HEK293T (cell line): ENCODE measurements around the gene SORBS2.

Experiments
- CTCF ChIA-PET: fragments of 350-600 bp; formaldehyde crosslinking; extraction: SDS; loops from one replicate; lab custom pipeline; 2021; ENCODE audit warnings: antibody characterized with exemption, inconsistent platforms; lab: Yijun Ruan, JAX
- POLR2A ChIA-PET: fragments of 350-600 bp; formaldehyde crosslinking; extraction: SDS; loops from one replicate; lab custom pipeline; 2020; ENCODE audit warnings: antibody characterized with exemption, inconsistent platforms; lab: Yijun Ruan, JAX
- DNase-seq: peaks from one replicate; pipeline ENCODE4 v3.0.0; 2012; ENCODE audit warnings: mixed read lengths; ENCODE audit errors: extremely low spot score
- ARNT ChIP-seq: fragments of 450-650 bp; IDR thresholded peaks from 2 replicates; pipeline ENCODE4 v1.6.1; 2017; ENCODE audit warnings: mild to moderate bottlenecking
- BHLHE40 ChIP-seq: fragments of 450-650 bp; IDR thresholded peaks from 2 replicates; pipeline ENCODE4 v1.6.1; 2016; ENCODE audit warnings: mild to moderate bottlenecking, moderate library complexity, borderline replicate concordance
- CTBP1 ChIP-seq: fragments of 450-650 bp; IDR thresholded peaks from 2 replicates; pipeline ENCODE4 v1.6.1; 2016; ENCODE audit warnings: borderline replicate concordance
- ELF4 ChIP-seq: fragments of 450-650 bp; IDR thresholded peaks from 2 replicates; pipeline ENCODE4 v1.6.1; 2017; ENCODE audit warnings: antibody characterized with exemption
- FOXA1 ChIP-seq: fragments of 450-650 bp; IDR thresholded peaks from 2 replicates; pipeline ENCODE4 v1.6.1; 2016; ENCODE audit warnings: mild to moderate bottlenecking
- FOXK2 ChIP-seq: fragments of 450-650 bp; IDR thresholded peaks from 2 replicates; pipeline ENCODE4 v1.6.1; 2016; ENCODE audit warnings: mild to moderate bottlenecking
- FOXM1 ChIP-seq: fragments of 450-650 bp; IDR thresholded peaks from 2 replicates; pipeline ENCODE4 v1.6.1; 2017; ENCODE audit warnings: mild to moderate bottlenecking, borderline replicate concordance
- HDGF ChIP-seq: fragments of 450-650 bp; IDR thresholded peaks from 2 replicates; pipeline ENCODE4 v1.6.1; 2017; ENCODE audit warnings: antibody characterized with exemption, borderline replicate concordance
- L3MBTL2 ChIP-seq: fragments of 450-650 bp; conservative IDR thresholded peaks from 2 replicates; pipeline ENCODE4 v1.6.1; 2016; ENCODE audit warnings: mild to moderate bottlenecking
- LEF1 ChIP-seq: fragments of 450-650 bp; IDR thresholded peaks from 2 replicates; pipeline ENCODE4 v1.6.1; 2017; ENCODE audit warnings: mild to moderate bottlenecking, borderline replicate concordance
- NFRKB ChIP-seq: fragments of 450-650 bp; IDR thresholded peaks from 2 replicates; pipeline ENCODE4 v1.6.1; 2016; ENCODE audit warnings: mild to moderate bottlenecking, moderate library complexity
- SP1 ChIP-seq: fragments of 450-650 bp; IDR thresholded peaks from 2 replicates; pipeline ENCODE4 v1.6.1; 2017
- SUZ12 ChIP-seq: fragments of 450-650 bp; IDR thresholded peaks from 2 replicates; pipeline ENCODE4 v1.6.1; 2016; ENCODE audit warnings: mild to moderate bottlenecking
- TARDBP ChIP-seq: fragments of 450-650 bp; IDR thresholded peaks from 2 replicates; pipeline ENCODE4 v1.6.1; 2016
- ZNF384 ChIP-seq: fragments of 450-650 bp; IDR thresholded peaks from 2 replicates; pipeline ENCODE4 v1.6.1; 2016
- TF ChIP-seq, protein P1 (sequence below): fragments of 450-650 bp; IDR thresholded peaks from 2 replicates; pipeline ENCODE4 v1.6.1; 2016

The SORBS2 gene

DNA sequence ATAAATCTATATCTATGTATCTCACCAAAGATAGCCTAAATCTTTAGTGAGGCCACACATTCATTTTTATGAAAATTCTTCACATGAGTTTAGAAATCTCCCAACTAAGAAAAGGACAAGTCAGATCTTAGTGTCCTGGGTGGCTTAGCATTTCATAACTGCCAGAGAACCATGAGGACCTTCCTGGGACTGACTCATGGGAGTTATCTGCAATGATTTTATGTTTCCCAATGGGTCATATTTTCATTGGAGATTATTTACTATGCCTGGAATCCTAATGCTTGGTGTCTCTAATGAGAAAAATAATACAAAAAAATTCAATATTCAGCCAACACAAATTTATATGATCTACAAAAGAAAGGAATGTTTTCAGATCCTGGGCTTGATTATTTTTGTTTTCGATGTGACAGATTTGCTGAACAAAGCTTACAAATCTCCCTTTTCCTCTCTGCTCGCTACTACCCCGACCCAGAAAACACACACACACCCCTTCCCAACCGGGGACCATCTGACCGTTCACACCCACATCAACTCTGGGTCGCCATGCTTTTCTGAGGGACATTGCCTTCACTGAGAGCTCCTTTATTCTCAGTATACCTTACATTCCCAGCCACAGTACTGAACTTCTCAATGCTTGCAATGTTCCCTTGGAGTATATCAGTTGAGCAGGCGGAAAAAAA is 40.1 kb downstream of the SORBS2 start:
- CTCF ChIA-PET, result interaction anchor here (0.6 to 0.7 kb wide), 2 partner anchors 90 to 99 kb away, joined by 3 read pairs; no protein-coding TSS in a partner anchor
- POLR2A ChIA-PET, result no interaction called here
- TF ChIP-seq HDGF (no peak), ARNT (no peak), SP1 (no peak), L3MBTL2 (no peak), SUZ12 (no peak), BHLHE40 (no peak), FOXK2 (no peak)
- no peak for DNase-seq

- ChIA-PET POLR2A (no interaction called here), CTCF (no interaction called here)
- DNase-seq, result no peak
- TF ChIP-seq ELF4 (no peak), ZNF384 (no peak), ARNT (no peak), FOXA1 (no peak), L3MBTL2 (no peak), CTBP1 (no peak)
Observed at GRCh38 chr4:185767528-185767927, 44.5 kb downstream of the SORBS2 start.

DNA sequence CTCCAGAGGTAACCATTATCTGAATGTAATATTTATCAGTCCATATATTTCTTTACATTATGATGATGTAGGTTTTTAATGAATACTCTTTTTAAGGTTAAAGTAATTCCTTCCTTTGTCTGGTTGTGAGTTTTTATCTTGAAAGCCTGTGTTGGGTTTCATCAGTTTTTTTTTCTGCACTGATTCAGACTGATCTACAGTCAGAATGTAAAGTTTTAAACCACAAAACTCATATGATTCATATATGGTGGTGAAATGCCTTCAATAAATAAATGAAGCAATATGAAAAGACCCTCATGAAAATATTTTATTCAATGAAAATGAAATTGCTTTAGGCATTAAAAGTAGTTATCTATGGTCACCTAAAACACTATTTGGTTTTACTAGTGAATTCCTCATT is 47.1 kb downstream of the SORBS2 start:
- DNase-seq, result no peak
- CTCF ChIA-PET, result no interaction called here
- POLR2A ChIA-PET, result no interaction called here
- TF ChIP-seq NFRKB (no peak), BHLHE40 (no peak)
- TF ChIP-seq, protein P1, sequence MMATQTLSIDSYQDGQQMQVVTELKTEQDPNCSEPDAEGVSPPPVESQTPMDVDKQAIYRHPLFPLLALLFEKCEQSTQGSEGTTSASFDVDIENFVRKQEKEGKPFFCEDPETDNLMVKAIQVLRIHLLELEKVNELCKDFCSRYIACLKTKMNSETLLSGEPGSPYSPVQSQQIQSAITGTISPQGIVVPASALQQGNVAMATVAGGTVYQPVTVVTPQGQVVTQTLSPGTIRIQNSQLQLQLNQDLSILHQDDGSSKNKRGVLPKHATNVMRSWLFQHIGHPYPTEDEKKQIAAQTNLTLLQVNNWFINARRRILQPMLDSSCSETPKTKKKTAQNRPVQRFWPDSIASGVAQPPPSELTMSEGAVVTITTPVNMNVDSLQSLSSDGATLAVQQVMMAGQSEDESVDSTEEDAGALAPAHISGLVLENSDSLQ, result no peak

DNA sequence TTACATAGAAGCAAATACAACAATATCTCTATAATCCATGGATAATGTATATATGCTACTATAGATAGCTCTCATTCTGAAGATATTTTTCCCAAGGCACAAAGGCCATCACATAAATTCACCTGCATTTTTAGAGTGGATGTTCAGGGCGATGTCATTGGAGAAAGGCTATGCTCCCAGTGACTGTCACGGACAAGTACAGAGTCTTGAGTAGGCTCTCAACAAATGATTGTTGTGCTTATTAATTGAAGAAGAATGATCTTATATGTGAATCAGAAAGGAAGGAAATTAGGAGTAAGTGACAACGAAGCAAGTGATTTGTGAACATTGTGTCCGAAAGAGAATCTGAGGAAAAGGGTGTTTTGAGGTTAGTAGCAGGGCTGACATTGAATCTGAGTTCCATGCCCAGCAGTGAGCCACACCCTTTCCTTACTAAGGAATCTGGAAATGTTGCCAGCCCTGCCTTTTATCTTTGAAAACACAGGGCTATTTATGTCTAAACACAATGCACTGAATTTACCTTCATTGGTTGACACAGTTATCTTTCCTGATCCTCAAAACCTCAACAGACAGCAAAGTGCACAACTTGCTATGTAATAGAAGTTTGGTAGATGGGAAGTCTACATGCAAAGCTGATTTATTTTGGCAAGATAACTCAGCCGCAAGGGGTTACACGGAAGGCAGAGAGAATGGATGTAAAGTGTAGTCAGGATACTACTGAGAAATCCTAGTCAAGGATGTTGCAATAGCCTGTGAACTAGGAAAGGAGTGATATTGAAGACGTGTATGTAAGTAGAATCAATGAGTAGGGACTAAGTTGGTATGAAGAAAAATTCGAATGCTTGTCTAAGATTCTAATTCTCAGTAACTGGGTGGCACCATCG is 50.4 kb downstream of the SORBS2 start:
- ChIA-PET CTCF (no interaction called here), POLR2A (no interaction called here)
- no peak for DNase-seq
- TF ChIP-seq ZNF384, result no peak
- no peak for TF ChIP-seq LEF1
- TF ChIP-seq, protein P1, result no peak
- no peak for TF ChIP-seq L3MBTL2
- TF ChIP-seq FOXA1, result no peak
- no peak for TF ChIP-seq SP1
- no peak for TF ChIP-seq FOXK2
- TF ChIP-seq NFRKB, result no peak
- no peak for TF ChIP-seq ARNT
- no peak for TF ChIP-seq BHLHE40
- no peak for TF ChIP-seq TARDBP
- no peak for TF ChIP-seq SUZ12
- TF ChIP-seq FOXM1, result no peak
- no peak for TF ChIP-seq ELF4

DNA sequence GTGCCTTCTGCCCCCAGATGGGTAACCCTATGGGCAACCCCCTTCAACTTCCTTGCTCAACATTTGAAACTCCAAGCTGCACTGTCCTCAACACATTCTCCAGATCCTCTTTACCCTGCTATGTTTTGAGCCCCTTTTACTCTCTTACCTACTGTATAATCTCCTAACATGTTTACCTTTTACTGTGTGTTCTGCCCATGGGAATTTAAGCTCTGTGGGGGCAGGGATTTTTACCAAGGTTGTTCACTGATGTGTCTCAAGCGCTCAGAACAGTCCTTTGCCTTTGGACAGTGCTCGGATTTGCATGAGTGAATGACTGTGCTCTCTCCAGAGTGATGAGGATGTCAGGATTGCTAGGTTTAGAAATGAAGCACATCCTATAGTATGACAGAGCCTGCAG is 53.2 kb downstream of the SORBS2 start:
- DNase-seq, result no peak
- ChIA-PET CTCF (no interaction called here), POLR2A (no interaction called here)
- TF ChIP-seq FOXK2 (no peak), LEF1 (no peak)

DNA sequence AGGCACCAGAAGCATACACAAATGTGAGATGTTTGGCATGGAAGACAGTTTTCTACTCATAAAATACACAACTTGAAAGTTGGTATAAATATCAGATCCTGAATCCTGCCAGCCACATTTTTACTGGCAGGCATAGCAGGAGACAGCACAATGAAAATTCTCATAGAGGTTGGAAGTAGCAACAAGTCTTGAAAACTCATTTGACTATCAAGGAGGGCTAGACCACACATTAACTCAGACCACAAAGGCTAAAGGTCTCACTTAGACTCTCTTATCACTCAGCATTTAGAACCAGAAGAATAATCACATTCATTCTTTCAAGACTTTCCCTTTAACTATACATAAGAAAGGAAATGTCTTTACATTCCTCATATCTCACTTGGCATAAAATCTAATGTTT is 56.5 kb downstream of the SORBS2 start:
- no peak for DNase-seq
- POLR2A ChIA-PET, result no interaction called here

More for the DNA sequence above, 56.5 kb downstream of the SORBS2 start:
- TF ChIP-seq LEF1 (no peak), FOXA1 (no peak), BHLHE40 (no peak), NFRKB (no peak), ZNF384 (no peak), ARNT (no peak), FOXK2 (no peak), SUZ12 (no peak), FOXM1 (no peak), CTBP1 (no peak), TARDBP (no peak), HDGF (no peak), ELF4 (no peak), L3MBTL2 (no peak), SP1 (no peak)
- TF ChIP-seq, protein P1, result no peak
- CTCF ChIA-PET, result no interaction called here
